GM18951 (cell line): ENCODE results near the gene RAB44.
"Not testable (repeated sequence)": the region's sequence is repeated elsewhere in the genome, so short reads cannot be mapped to it uniquely, and the experiment has no call there.

Experiments
- POLR2A ChIP-seq: IDR thresholded peaks from 4 replicates; pipeline ENCODE4 v1.6.1; 2011; ENCODE audit warnings: mild to moderate bottlenecking; ENCODE audit not compliant: insufficient read length, insufficient read depth; ENCODE audit errors: extremely low read depth
- in situ Hi-C: fragments of 300-500 bp; cut with MboI; formaldehyde crosslinking; loops from one replicate; pipeline ENCODE4 v1.12.0; 2022; ENCODE audit warnings: low sequenced_read_pairs, mixed read lengths, inconsistent platforms; ENCODE audit not compliant: unreplicated experiment

The RAB44 gene

GRCh38 chr6:36697481-36697903, at the start of gene RAB44:
RAB44 (plus strand) TSS chr6:36697826; CDS start chr6:36704236, 6,410 bp downstream.
- in situ Hi-C loops: no loop called here
- no peak for TF ChIP-seq POLR2A

DNA sequence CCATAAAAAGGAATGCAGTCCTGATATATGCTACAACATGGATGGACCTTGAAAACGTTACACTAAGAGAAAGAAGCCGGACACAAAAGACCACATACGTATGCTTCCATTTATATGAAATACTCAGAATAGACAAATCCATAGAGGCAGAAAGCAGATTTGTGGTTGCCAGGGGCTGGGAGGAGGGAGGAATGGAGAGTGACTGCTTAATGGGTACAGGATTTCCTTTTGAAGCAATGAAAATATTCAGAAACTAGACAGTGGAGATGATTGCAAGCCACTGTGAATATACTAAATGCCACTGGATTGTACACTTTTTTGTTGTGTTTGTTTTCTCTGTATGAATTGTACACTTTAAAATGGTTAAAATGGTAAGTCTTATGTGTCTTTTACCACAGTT, 48.5 kb upstream of the RAB44 start:
- in situ Hi-C loops: no loop called here
- TF ChIP-seq POLR2A: no peak

DNA sequence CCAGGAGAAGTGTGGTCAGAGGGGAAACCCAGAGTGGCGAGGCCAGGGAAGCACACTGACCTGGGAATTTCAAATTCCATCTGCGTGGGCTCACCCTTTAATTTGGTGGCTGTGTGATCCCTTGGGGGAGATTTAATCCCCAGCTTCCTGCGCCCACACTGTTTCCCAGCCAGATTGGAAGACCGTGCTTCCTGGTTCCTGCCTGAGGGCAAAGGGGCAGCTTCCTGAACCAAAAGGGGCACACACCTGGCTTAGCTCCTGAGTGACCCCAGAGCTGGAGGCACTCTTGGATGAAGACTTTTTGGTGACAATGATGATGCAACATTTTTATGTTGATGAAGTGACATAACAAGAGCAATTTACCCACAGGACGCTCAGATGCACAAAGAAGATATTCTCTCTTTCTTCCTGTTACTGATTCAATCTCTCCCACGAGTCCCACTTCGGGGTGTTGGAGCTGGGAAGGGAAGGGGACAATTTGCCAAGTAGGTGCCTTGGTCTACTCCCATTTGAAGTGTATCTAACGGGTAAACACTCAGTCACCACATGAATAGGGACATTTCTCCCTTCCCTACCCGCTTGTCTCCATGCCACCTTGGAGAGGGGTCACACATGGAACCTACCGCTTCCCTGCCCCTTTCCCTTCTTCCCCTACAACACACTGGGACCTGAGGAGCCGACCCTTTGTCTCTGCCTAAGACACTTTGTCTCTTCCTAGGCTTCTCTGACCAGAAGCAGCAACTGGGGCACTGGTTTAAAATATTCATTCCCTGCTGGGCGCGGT, 47.7 kb upstream of the RAB44 start:
- in situ Hi-C loops: no loop called here
- TF ChIP-seq POLR2A: no peak

DNA sequence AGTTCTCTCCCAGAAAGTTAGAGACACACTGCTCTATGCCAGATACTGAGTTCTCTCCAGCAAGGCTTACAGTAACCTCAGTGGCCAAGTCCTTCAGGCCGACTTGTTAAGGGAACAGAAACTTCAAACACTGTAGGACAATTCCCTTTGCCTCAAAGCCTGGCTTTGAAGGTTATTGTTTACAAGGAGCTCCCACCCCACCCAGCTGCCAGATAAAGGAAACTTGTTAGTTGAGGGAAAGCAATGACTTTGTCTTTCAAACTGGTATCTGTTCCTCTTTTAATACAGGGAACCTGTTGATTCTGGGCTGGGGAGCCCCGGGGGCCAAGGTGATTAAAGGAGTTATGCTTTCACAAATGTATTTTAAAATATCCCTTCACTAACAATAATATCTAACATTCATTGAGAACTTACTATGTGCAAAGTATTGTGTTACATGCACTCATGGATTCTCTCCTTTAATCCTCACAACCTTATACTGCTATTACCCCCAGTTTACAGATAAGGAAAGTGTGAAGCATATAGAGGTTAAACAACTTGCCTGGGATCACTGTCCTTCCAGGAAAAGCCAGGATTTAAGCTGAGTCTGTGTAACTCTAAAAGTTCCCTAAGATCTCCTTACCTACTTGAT, 46.7 kb upstream of the RAB44 start:
- in situ Hi-C loops: no loop called here
- no peak for TF ChIP-seq POLR2A

DNA sequence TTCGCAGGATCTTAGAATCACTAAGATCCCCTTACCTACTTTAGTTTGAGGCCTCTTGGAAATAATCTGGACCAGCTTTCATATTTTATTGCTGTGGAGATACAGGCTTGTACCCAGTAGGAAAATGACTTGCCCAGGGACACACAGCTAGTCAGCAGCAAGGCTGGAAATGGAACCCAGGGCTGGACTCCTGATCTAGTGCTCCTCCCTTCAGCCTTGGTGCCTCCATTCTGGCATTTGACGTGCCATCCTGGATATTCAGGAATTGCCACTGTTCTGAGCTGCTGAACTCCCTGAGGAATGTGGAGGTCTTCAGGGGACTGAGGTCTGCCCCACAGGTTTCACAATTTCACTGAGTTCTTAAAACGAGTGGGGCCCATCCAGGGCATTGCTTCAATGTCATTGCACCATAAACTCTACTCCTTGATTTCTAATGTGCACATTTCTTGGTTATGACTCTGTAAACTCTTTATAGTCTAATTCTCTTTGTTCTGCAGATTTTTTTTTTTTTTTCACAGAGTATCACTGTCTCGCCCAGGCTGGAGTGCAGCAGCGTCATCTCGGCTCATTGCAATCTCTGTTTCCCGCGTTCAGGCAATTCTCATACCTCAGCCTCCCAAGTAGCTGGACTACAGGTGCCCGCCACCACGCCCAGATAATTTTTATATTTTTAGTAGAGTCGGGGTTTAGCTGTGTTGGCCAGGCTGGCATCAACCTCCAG, 45.8 kb upstream of the RAB44 start:
- no peak for TF ChIP-seq POLR2A
- in situ Hi-C loops: no loop called here

DNA sequence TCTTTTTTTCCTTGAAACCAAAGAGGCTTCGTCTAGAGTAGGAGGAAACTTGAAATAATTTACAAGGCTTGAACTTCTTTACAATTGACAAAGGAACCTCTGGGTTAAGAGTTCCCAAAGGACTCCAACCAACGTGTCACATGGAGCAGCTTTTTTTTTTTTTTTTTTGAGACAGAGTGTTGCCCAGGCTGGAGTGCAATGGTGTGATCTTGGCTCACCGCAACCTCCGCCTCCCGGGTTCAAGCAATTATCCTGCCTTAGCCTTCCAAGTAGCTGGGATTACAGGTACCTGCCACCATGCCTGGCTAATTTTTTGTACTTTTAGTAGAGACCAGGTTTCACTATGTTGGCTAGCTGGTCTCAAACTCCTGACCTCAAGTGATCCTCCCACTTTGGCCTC, 43.2 kb upstream of the RAB44 start:
- in situ Hi-C loops: not testable (repeated sequence)

GRCh38 chr6:36655085-36655724, 42.4 kb upstream of the RAB44 start:
- in situ Hi-C loops: no loop called here
- TF ChIP-seq POLR2A: no peak

- in situ Hi-C loops: no loop called here
- TF ChIP-seq POLR2A: no peak
Measured at GRCh38 chr6:36656441-36656840, 41.2 kb upstream of the RAB44 start.

GRCh38 chr6:36657271-36657670, 40.4 kb upstream of the RAB44 start:
- in situ Hi-C loops: no loop called here
- no peak for TF ChIP-seq POLR2A

DNA sequence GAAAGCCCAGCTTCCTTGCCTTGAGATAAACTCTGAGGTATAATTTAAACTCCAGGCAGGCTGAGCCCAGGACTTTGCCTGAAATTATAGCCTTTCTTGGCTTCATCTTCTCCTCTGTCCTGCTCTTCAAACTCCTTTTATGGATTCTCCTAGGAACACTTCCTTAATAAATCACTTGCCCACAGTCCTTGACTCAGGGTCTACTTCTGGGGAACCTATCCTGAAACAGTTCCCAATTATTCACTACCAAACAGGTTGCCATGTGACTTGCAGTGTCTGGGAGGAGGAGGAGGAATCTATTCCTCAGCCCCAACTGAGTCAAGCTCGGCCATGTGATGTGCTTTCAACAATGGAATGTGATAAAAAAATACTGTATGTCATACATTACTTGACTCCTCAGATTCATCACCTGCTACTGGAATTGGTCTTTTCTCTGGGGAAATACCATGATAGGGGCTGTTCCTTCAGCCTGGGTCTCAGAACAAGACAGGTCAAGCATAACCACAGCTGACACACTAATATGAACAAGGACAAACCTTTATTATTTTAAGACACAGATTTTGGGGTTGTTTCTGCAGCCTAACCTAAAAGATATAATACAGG, 39.6 kb upstream of the RAB44 start:
- in situ Hi-C loops: no loop called here
- no peak for TF ChIP-seq POLR2A

- no peak for TF ChIP-seq POLR2A
- in situ Hi-C loops: no loop called here
Measured at GRCh38 chr6:36659271-36659670, 38.4 kb upstream of the RAB44 start.

- in situ Hi-C loops: no loop called here
- no peak for TF ChIP-seq POLR2A
Measured at GRCh38 chr6:36660771-36661471, 36.7 kb upstream of the RAB44 start.
